Lower leg skin (tissue), 3 donors: ENCODE results near the gene UBA52.

ENCODE experiments used
- CTCF ChIP-seq, 3 donors: fragments of 450-650 bp; IDR thresholded peaks; one replicate each; pipeline ENCODE4 v1.5.1; 2016; ENCODE audit warnings: antibody characterized with exemption in 3 of 3, mild to moderate bottlenecking in 3 of 3, moderate library complexity in 2 of 3
- POLR2A ChIP-seq, 2 donors: fragments of 450-650 bp; IDR thresholded peaks; one replicate each; pipeline ENCODE4 v1.6.1; 2016 to 2017; ENCODE audit warnings: antibody characterized with exemption in 2 of 2, mild to moderate bottlenecking in 1 of 2, moderate library complexity in 1 of 2

GRCh38 chr19:18612772-18613588 is 41.3 kb downstream of the UBA52 start, which contains the start of gene TMEM59L:
- TF ChIP-seq CTCF (IDR thresholded peaks at IDR 0.05) (no peak), POLR2A (IDR thresholded peaks at IDR 0.05) (no peak)
